HepG2 (cell line): ENCODE measurements around the gene FRS2. TPM values are rescaled to one million over a fixed set of nuclear protein-coding genes. Genes with fewer than 3 reads are reported as not detected.

Experiments used
- CBX2 ChIP-seq, 2 experiments: fragments of 200-600 bp in 1 of 2; sonication (generic); formaldehyde crosslinking in 1 of 2; IDR thresholded peaks; 2 replicates each; pipeline versions ENCODE4 v1.7.0 to v1.8.1; 2018 to 2022; ENCODE audit warnings: low read depth in 2 of 2, low read length in 1 of 2, mild to moderate bottlenecking in 1 of 2, missing genetic modification reagents in 1 of 2
- DZIP1 ChIP-seq: sonication (generic); formaldehyde crosslinking; IDR thresholded peaks from 2 replicates; pipeline ENCODE4 v1.5.0; 2020; ENCODE audit warnings: mild to moderate bottlenecking, missing genetic modification reagents
- FOXP4 ChIP-seq: sonication (generic); formaldehyde crosslinking; IDR thresholded peaks from 2 replicates; pipeline ENCODE4 v1.4.0; 2020; ENCODE audit warnings: missing genetic modification reagents
- MED13 ChIP-seq: sonication (generic); formaldehyde crosslinking; IDR thresholded peaks from 2 replicates; pipeline ENCODE4 v1.5.0; 2020; ENCODE audit warnings: missing genetic modification reagents
- NR2F2 ChIP-seq: IDR thresholded peaks from 2 replicates; pipeline ENCODE4 v1.6.1; 2012; ENCODE audit warnings: low read depth, inconsistent platforms, borderline replicate concordance
- PRDM4 ChIP-seq: sonication (generic); formaldehyde crosslinking; IDR thresholded peaks from 2 replicates; pipeline ENCODE4 v1.9.0; 2021; ENCODE audit warnings: missing genetic modification reagents, borderline replicate concordance
- ZHX2 ChIP-seq, 2 experiments: sonication (generic) in 1 of 2; formaldehyde crosslinking in 1 of 2; IDR thresholded peaks; 2 replicates each; pipeline versions ENCODE4 v1.6.1 to v1.9.0; 2014 to 2022; ENCODE audit warnings: antibody characterized with exemption in 1 of 2, borderline replicate concordance in 1 of 2, inconsistent platforms in 1 of 2, low read depth in 1 of 2, missing genetic modification reagents in 1 of 2
- ZNF160 ChIP-seq: sonication (generic); formaldehyde crosslinking; IDR thresholded peaks from 2 replicates; pipeline ENCODE4 v1.8.0; 2022; ENCODE audit warnings: mild to moderate bottlenecking, inconsistent platforms, missing genetic modification reagents
- polyA plus RNA-seq, 8 experiments: library from polyadenylated mRNA; depleted of rRNA in 3 of 8; stranded (reverse) in 7 of 8; unstranded in 1 of 8; fragments of >200 nt; fragmentation: Illumina TruSeq in 4 of 8; extraction: Trizol in 4 of 8; gene quantifications; 2 replicates each; pipeline versions ENCODE4 v1.2.1 to v1.2.3, GENCODE V29; 2011 to 2016; ENCODE audit warnings: low read depth in 4 of 8, missing spikeins in 1 of 8, mixed read lengths in 1 of 8; ENCODE audit not compliant: insufficient read depth in 1 of 8
- total RNA-seq, 5 experiments: library from RNA; depleted of rRNA; stranded (reverse); fragments of >200 nt; fragmentation: Illumina TruSeq; extraction: Trizol; gene quantifications; 2 replicates each; pipeline ENCODE4 v1.2.3, GENCODE V29; 2016; ENCODE audit warnings: low read depth in 1 of 5
- TF ChIP-seq, protein P1 (sequence below): IDR thresholded peaks from 2 replicates; pipeline ENCODE4 v1.6.1; 2016
- TF ChIP-seq, protein P2 (sequence below): IDR thresholded peaks from 2 replicates; pipeline ENCODE4 v1.6.1; 2016; ENCODE audit warnings: missing compliant biosample characterization, missing genetic modification reagents, borderline replicate concordance

FRS2 gene
- total and polyA plus RNA-seq, 2 of the 13 experiments (the other 11 are each of a cell fraction or from before 2014, with no cell fraction given): 8.3 to 16.8 TPM

DNA sequence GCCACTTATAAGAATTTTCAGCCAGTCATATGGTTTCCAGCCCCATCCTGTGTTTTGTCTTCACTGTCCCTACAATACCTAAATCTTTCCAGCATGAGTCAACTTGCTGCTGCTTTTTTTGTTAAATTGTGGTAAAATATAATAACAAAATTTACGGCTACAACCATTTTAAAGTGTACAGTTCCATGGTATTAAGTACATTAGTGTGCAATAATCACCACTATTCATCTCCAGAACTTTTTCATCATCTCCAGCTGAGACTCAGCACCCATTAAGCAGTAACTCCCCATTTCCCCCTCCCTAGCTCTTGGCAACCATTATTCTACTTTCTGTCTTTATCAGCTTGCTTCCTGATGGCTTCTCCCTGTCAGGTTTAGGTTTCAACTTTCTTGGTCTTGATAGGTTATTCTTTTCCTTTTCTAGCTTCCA is 39.1 kb downstream of the FRS2 start (continued):
- TF ChIP-seq, protein P1, sequence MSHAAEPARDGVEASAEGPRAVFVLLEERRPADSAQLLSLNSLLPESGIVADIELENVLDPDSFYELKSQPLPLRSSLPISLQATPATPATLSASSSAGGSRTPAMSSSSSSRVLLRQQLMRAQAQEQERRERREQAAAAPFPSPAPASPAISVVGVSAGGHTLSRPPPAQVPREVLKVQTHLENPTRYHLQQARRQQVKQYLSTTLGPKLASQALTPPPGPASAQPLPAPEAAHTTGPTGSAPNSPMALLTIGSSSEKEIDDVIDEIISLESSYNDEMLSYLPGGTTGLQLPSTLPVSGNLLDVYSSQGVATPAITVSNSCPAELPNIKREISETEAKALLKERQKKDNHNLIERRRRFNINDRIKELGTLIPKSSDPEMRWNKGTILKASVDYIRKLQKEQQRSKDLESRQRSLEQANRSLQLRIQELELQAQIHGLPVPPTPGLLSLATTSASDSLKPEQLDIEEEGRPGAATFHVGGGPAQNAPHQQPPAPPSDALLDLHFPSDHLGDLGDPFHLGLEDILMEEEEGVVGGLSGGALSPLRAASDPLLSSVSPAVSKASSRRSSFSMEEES (CRISPR knock-in tag): no peak
- TF ChIP-seq MED13 (CRISPR knock-in tag) (no peak), ZHX2 (IDR thresholded peaks at IDR 0.05; ENCODE audit: low read depth) (no peak), ZHX2 (CRISPR knock-in tag; IDR thresholded peaks at IDR 0.05; ENCODE audit: borderline replicate concordance) (no peak), NR2F2 (no peak), PRDM4 (CRISPR knock-in tag) (no peak), FOXP4 (CRISPR knock-in tag) (no peak), ZNF160 (CRISPR knock-in tag) (no peak), CBX2 (IDR thresholded peaks at IDR 0.05; ENCODE audit: low read depth, low read length) (no peak), CBX2 (CRISPR knock-in tag; IDR thresholded peaks at IDR 0.05; ENCODE audit: low read depth) (no peak), DZIP1 (CRISPR knock-in tag) (no peak)
- TF ChIP-seq, protein P2, sequence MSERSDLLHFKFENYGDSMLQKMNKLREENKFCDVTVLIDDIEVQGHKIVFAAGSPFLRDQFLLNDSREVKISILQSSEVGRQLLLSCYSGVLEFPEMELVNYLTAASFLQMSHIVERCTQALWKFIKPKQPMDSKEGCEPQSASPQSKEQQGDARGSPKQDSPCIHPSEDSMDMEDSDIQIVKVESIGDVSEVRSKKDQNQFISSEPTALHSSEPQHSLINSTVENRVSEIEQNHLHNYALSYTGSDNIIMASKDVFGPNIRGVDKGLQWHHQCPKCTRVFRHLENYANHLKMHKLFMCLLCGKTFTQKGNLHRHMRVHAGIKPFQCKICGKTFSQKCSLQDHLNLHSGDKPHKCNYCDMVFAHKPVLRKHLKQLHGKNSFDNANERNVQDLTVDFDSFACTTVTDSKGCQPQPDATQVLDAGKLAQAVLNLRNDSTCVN: no peak
